ENCODE data around the gene MESP1. TPM values are rescaled to one million over a fixed set of nuclear protein-coding genes. Genes with fewer than 3 reads are reported as not detected.

MESP1 gene
- total and polyA plus RNA-seq, 2 of the 13 experiments (the other 11 are each of a cell fraction or from before 2014, with no cell fraction given): not detected

DNA sequence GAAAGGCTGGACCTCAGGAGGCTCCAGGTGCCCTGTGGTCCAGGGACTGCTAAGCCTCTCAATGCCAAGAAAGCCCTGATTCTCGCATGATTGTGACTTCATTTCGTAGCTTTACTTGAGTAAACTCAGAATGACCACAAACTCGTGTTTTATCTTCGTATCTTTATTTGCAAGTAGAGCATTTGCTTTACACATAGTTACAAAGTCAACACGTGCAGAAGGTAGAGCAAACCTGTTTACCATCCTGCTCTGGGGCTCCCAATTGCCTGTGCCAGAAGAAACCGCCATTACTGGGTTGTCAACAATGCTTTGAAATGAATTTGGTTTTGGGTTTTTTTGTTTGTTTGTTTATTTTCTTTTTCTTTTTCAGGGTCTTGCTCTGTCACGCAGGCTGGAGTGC, 5.8 kb upstream of the MESP1 start:
- Histone ChIP-seq H3K4me1 (ENCODE audit: insufficient read depth, low read length) (peaks cover 52% of the 10 kb centered on the region), H3K4me3 (replicated peaks in 1 of 3; ENCODE audit: insufficient read depth in 1 of 3, low read depth in 2 of 3, low read length in 3 of 3) (no peak overlapping the region), H3K4me2 (ENCODE audit: low read depth, low read length) (peak overlapping the region; percentile 33; the same call in 1 of the 2 replicates), H4K20me1 (ENCODE audit: insufficient read depth, low read length) (no peaks in the 10 kb centered on the region), H3K9ac (ENCODE audit: insufficient read depth, low read depth, low read length) (no peak overlapping the region), H3K79me2 (ENCODE audit: insufficient read depth, low read length) (no peaks in the 10 kb centered on the region), H3K27ac (ENCODE audit: extremely low read length, insufficient read depth, low read length) (no peak overlapping the region), H2AFZ (ENCODE audit: low read length) (no peak overlapping the region), H3K36me3 (replicated peaks in 1 of 2; ENCODE audit: control insufficient read depth in 1 of 2, insufficient read depth in 2 of 2, low read length in 2 of 2) (no peaks in the 10 kb centered on the region), H3K9me3 (ENCODE audit: low read length) (no peaks in the 10 kb centered on the region), H3K27me3 (ENCODE audit: control insufficient read depth in 1 of 2, insufficient read depth in 2 of 2, low read length in 2 of 2) (peaks cover 10 to 25% of the 10 kb centered on the region in 2 experiments)
- FAIRE-seq (peak; percentile 73), DNase-seq (ENCODE audit: low spot score) (peak; percentile 50), ATAC-seq (no peak)
- WGBS (ENCODE audit: low lambda C conversion rate): 3% methylated on average over 7 of the region's 7 CpGs
- CTCF ChIA-PET (ENCODE audit: low intra/inter-chr PET ratio, low total read pairs): interaction anchor here (0.5 to 1.1 kb wide), 2 partner anchors 10 to 118 kb away, joined by 3 to 4 read pairs; no protein-coding TSS in a partner anchor
- no TSS peak for BruUV-seq (replicated peaks)
- POLR2A ChIA-PET: interaction anchor here (0.6 to 1.4 kb wide), 5 partner anchors 11 to 137 kb away, joined by 3 to 6 read pairs (median 3); partner anchors contain the start of genes ANPEP and AP3S2
- intact Hi-C loops (cut with micrococcal nuclease; ENCODE audit: unreplicated experiment) (no loop called here), in situ Hi-C loops (cut with HindIII; ENCODE audit: extremely low pct_ligation_motif_present, low pct_unique_long_range_greater_than_20kb) (loop anchor here (5.0 kb wide), 1 partner anchor 120 kb away; no protein-coding TSS in a partner anchor)
- TF ChIP-seq FOXO1 (CRISPR knock-in tag; IDR thresholded peaks at IDR 0.05) (0 out of 2 replicates have a peak, but pooled peaks have one; percentile 32), NCOA2 (CRISPR knock-in tag; IDR thresholded peaks at IDR 0.05) (0 out of 2 replicates have a peak, but pooled peaks have one; percentile 30), SOX13 (IDR thresholded peaks at IDR 0.05) (no peak), SOX13 (CRISPR knock-in tag; conservative IDR thresholded peaks at IDR 0.05 in 1 of 2, IDR thresholded peaks at IDR 0.05 in 1 of 2) (peak in 1 of 2 experiments; percentile 57; a peak in 2 of 4 replicates), DNMT1 (CRISPR knock-in tag; IDR thresholded peaks at IDR 0.05) (no peak), ZNF644 (CRISPR knock-in tag; IDR thresholded peaks at IDR 0.05; ENCODE audit: low read depth) (no peak), FOXJ3 (CRISPR knock-in tag; IDR thresholded peaks at IDR 0.05; ENCODE audit: borderline replicate concordance) (0 out of 2 replicates have a peak, but pooled peaks have one; percentile 15), CBFB (CRISPR knock-in tag; IDR thresholded peaks at IDR 0.05) (peak; percentile 80; the same call in 1 of the 2 replicates), ZNF674 (CRISPR knock-in tag; IDR thresholded peaks at IDR 0.05; ENCODE audit: low read depth) (no peak), ZNF616 (CRISPR knock-in tag; IDR thresholded peaks at IDR 0.05; ENCODE audit: low read depth) (no peak), SOX6 (IDR thresholded peaks at IDR 0.05) (no peak), SOX6 (CRISPR knock-in tag; IDR thresholded peaks at IDR 0.05) (peak; percentile 45; the same call in 1 of the 2 replicates), FOXA1 (IDR thresholded peaks at IDR 0.05) (no peak), FOXA1 (CRISPR knock-in tag; IDR thresholded peaks at IDR 0.05) (peak; percentile 89)
- TF ChIP-seq, protein P1, sequence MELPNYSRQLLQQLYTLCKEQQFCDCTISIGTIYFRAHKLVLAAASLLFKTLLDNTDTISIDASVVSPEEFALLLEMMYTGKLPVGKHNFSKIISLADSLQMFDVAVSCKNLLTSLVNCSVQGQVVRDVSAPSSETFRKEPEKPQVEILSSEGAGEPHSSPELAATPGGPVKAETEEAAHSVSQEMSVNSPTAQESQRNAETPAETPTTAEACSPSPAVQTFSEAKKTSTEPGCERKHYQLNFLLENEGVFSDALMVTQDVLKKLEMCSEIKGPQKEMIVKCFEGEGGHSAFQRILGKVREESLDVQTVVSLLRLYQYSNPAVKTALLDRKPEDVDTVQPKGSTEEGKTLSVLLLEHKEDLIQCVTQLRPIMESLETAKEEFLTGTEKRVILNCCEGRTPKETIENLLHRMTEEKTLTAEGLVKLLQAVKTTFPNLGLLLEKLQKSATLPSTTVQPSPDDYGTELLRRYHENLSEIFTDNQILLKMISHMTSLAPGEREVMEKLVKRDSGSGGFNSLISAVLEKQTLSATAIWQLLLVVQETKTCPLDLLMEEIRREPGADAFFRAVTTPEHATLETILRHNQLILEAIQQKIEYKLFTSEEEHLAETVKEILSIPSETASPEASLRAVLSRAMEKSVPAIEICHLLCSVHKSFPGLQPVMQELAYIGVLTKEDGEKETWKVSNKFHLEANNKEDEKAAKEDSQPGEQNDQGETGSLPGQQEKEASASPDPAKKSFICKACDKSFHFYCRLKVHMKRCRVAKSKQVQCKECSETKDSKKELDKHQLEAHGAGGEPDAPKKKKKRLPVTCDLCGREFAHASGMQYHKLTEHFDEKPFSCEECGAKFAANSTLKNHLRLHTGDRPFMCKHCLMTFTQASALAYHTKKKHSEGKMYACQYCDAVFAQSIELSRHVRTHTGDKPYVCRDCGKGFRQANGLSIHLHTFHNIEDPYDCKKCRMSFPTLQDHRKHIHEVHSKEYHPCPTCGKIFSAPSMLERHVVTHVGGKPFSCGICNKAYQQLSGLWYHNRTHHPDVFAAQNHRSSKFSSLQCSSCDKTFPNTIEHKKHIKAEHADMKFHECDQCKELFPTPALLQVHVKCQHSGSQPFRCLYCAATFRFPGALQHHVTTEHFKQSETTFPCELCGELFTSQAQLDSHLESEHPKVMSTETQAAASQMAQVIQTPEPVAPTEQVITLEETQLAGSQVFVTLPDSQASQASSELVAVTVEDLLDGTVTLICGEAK (IDR thresholded peaks at IDR 0.05): no peak
- TF ChIP-seq, protein P1 (CRISPR knock-in tag; IDR thresholded peaks at IDR 0.05): no peak

Measured in HepG2 (cell line).